HepG2 (cell line): Measurements from ENCODE around the gene ULK4. TPM values are rescaled to one million over a fixed set of nuclear protein-coding genes. Genes with fewer than 3 reads are reported as not detected.

Source experiments
- ARNT ChIP-seq: fragments of 450-650 bp; IDR thresholded peaks from 2 replicates; pipeline ENCODE4 v1.6.1; 2017
- CAMTA2 ChIP-seq: sonication (generic); formaldehyde crosslinking; IDR thresholded peaks from 2 replicates; pipeline ENCODE4 v1.4.0; 2020; ENCODE audit warnings: mild to moderate bottlenecking, missing genetic modification reagents, borderline replicate concordance
- CBX5 ChIP-seq: sonication (generic); formaldehyde crosslinking; IDR thresholded peaks from 2 replicates; pipeline ENCODE4 v1.4.0; 2020; ENCODE audit warnings: missing genetic modification reagents, borderline replicate concordance
- CHD2 ChIP-seq: IDR thresholded peaks from 2 replicates; pipeline ENCODE4 v1.6.1; 2011; ENCODE audit warnings: low read depth, low read length, improper control_type of control experiment
- EZH2 ChIP-seq: conservative IDR thresholded peaks from 2 replicates; pipeline ENCODE4 v1.6.1; 2012; ENCODE audit warnings: mild to moderate bottlenecking, low read depth, low read length, moderate library complexity
- FOXM1 ChIP-seq: sonication (generic); formaldehyde crosslinking; IDR thresholded peaks from 2 replicates; pipeline ENCODE4 v1.5.0; 2020; ENCODE audit warnings: missing genetic modification reagents
- NCOA2 ChIP-seq: sonication (generic); formaldehyde crosslinking; IDR thresholded peaks from 2 replicates; pipeline ENCODE4 v1.8.0; 2022; ENCODE audit warnings: inconsistent platforms
- NKX3-1 ChIP-seq: sonication (generic); formaldehyde crosslinking; IDR thresholded peaks from 2 replicates; pipeline ENCODE4 v1.5.0; 2020; ENCODE audit warnings: missing genetic modification reagents
- NR2F2 ChIP-seq: IDR thresholded peaks from 2 replicates; pipeline ENCODE4 v1.6.1; 2012; ENCODE audit warnings: low read depth, inconsistent platforms, borderline replicate concordance
- NR2F6 ChIP-seq, 2 experiments: IDR thresholded peaks; 2 replicates each; pipeline ENCODE4 v1.6.1; 2016; ENCODE audit warnings: antibody characterized with exemption in 1 of 2, mild to moderate bottlenecking in 1 of 2
- PHF5A ChIP-seq: IDR thresholded peaks from one replicate; pipeline ENCODE4 v1.6.1; 2018; ENCODE audit warnings: low read depth, missing genetic modification reagents; ENCODE audit not compliant: unreplicated experiment
- PREB ChIP-seq: sonication (generic); formaldehyde crosslinking; IDR thresholded peaks from 2 replicates; pipeline ENCODE4 v1.4.0; 2020; ENCODE audit warnings: missing genetic modification reagents
- TEAD2 ChIP-seq: sonication (generic); formaldehyde crosslinking; IDR thresholded peaks from 2 replicates; pipeline ENCODE4 v1.9.0; 2021; ENCODE audit warnings: missing genetic modification reagents
- TOE1 ChIP-seq: sonication (generic); formaldehyde crosslinking; IDR thresholded peaks from 2 replicates; pipeline ENCODE4 v1.4.0; 2020; ENCODE audit warnings: mild to moderate bottlenecking, missing genetic modification reagents
- ZNF136 ChIP-seq: sonication (generic); formaldehyde crosslinking; IDR thresholded peaks from 2 replicates; pipeline ENCODE4 v1.8.1; 2022; ENCODE audit warnings: low read depth, mild to moderate bottlenecking, moderate library complexity, missing genetic modification reagents
- ZNF205 ChIP-seq: IDR thresholded peaks from 2 replicates; pipeline ENCODE4 v1.6.1; 2018; ENCODE audit warnings: missing biosample characterization, missing genetic modification reagents
- ZNF562 ChIP-seq: sonication (generic); formaldehyde crosslinking; IDR thresholded peaks from 2 replicates; pipeline ENCODE4 v1.8.0; 2022; ENCODE audit warnings: missing genetic modification reagents, borderline replicate concordance
- ZNF563 ChIP-seq: sonication (generic); formaldehyde crosslinking; IDR thresholded peaks from 2 replicates; pipeline ENCODE4 v1.8.0; 2022; ENCODE audit warnings: mild to moderate bottlenecking, moderate library complexity, missing genetic modification reagents
- ZNF572 ChIP-seq: sonication (generic); formaldehyde crosslinking; IDR thresholded peaks from 2 replicates; pipeline ENCODE4 v1.5.1; 2020; ENCODE audit warnings: mild to moderate bottlenecking, missing genetic modification reagents
- ZNF672 ChIP-seq: sonication (generic); formaldehyde crosslinking; IDR thresholded peaks from 2 replicates; pipeline ENCODE4 v1.8.1; 2022; ENCODE audit warnings: missing genetic modification reagents
- ZNF737 ChIP-seq: sonication (generic); formaldehyde crosslinking; IDR thresholded peaks from 2 replicates; pipeline ENCODE4 v1.5.0; 2020; ENCODE audit warnings: missing genetic modification reagents, mild to moderate bottlenecking, borderline replicate concordance
- ZNF761 ChIP-seq: sonication (generic); formaldehyde crosslinking; conservative IDR thresholded peaks from 2 replicates; pipeline ENCODE4 v1.4.0; 2020; ENCODE audit warnings: mild to moderate bottlenecking, missing genetic modification reagents
- ZNF775 ChIP-seq: sonication (generic); formaldehyde crosslinking; IDR thresholded peaks from 2 replicates; pipeline ENCODE4 v1.4.0; 2020; ENCODE audit warnings: missing genetic modification reagents, mild to moderate bottlenecking, moderate library complexity, borderline replicate concordance
- ZNF839 ChIP-seq: sonication (generic); formaldehyde crosslinking; IDR thresholded peaks from 2 replicates; pipeline ENCODE4 v1.4.0; 2020; ENCODE audit warnings: missing genetic modification reagents, mild to moderate bottlenecking, borderline replicate concordance
- polyA plus RNA-seq, 8 experiments: library from polyadenylated mRNA; depleted of rRNA in 3 of 8; stranded (reverse) in 7 of 8; unstranded in 1 of 8; fragments of >200 nt; fragmentation: Illumina TruSeq in 4 of 8; extraction: Trizol in 4 of 8; gene quantifications; 2 replicates each; pipeline versions ENCODE4 v1.2.1 to v1.2.3, GENCODE V29; 2011 to 2016; ENCODE audit warnings: low read depth in 4 of 8, missing spikeins in 1 of 8, mixed read lengths in 1 of 8; ENCODE audit not compliant: insufficient read depth in 1 of 8
- total RNA-seq, 5 experiments: library from RNA; depleted of rRNA; stranded (reverse); fragments of >200 nt; fragmentation: Illumina TruSeq; extraction: Trizol; gene quantifications; 2 replicates each; pipeline ENCODE4 v1.2.3, GENCODE V29; 2016; ENCODE audit warnings: low read depth in 1 of 5
- TF ChIP-seq, protein P1 (sequence below): sonication (generic); formaldehyde crosslinking; IDR thresholded peaks from 2 replicates; pipeline ENCODE4 v1.8.0; 2022; ENCODE audit warnings: mild to moderate bottlenecking, missing genetic modification reagents
- TF ChIP-seq, protein P2 (sequence below): sonication (generic); formaldehyde crosslinking; IDR thresholded peaks from 2 replicates; pipeline ENCODE4 v1.4.0; 2020; ENCODE audit warnings: missing genetic modification reagents, mild to moderate bottlenecking, borderline replicate concordance

Gene ULK4
- total and polyA plus RNA-seq, 2 of the 13 experiments (the other 11 are each of a cell fraction or from before 2014, with no cell fraction given), result 6.7 to 11.8 TPM

DNA sequence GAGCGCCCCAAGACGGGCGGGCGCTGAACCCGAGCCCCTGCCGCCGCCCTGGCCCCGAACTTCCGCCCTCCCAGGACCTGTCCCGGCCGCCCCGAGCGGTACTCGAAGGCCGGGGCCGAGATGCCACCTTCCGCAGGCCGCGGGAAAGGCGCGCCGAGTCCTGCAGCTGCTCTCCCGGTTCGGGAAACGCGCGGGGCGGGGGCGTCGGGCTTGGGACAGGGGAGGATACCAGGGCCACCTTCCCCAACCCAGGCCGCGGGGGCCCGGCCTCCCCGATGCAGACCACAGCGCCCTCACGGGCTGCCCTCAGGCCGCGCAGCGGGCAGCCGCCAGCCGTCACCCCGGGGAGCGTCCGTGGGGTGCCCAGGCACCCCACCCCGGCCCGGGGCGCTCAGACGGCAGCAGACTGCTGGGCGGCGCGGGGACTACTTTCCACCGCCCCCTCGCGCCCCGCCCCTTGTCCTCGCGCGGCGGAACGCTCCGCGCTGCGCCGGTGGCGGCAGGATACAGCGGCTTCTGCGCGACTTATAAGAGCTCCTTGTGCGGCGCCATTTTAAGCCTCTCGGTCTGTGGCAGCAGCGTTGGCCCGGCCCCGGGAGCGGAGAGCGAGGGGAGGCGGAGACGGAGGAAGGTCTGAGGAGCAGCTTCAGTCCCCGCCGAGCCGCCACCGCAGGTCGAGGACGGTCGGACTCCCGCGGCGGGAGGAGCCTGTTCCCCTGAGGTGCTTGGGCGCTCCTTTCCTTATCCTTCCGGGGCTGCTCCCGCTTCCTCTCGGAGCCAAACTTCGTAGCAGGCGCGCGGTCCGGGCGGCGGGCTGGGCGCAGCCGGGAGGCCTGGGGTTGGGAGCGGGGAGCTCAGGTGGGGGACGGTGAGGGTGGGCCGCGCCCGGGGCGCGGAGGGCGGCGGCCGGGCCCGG is 762.7 kb downstream of the ULK4 start, which contains the start of gene CTNNB1 (continued):
- TF ChIP-seq ZNF672 (CRISPR knock-in tag) (peak; percentile 75; the same call in 1 of the 2 replicates), FOXM1 (CRISPR knock-in tag) (0 out of 2 replicates have a peak, but pooled peaks have one; percentile 19), PHF5A (CRISPR knock-in tag) (no peak), ZNF136 (no peak; the same call in 1 of the 2 replicates), NR2F2 (no peak), ZNF737 (CRISPR knock-in tag) (no peak; the same call in 1 of the 2 replicates), ZNF572 (CRISPR knock-in tag) (peak; percentile 24; the same call in 1 of the 2 replicates), NCOA2 (CRISPR knock-in tag) (peak; percentile 76), ZNF563 (CRISPR knock-in tag) (peak; percentile 95), NR2F6 (IDR thresholded peaks at IDR 0.05) (no peak), NR2F6 (CRISPR knock-in tag; IDR thresholded peaks at IDR 0.05) (peak; percentile 65), CAMTA2 (CRISPR knock-in tag) (no peak), ZNF761 (peak; percentile 93), CBX5 (CRISPR knock-in tag) (peak; percentile 99), ZNF775 (CRISPR knock-in tag) (peak; percentile 79; the same call in 1 of the 2 replicates), ARNT (no peak), CHD2 (peak; percentile 91), NKX3-1 (CRISPR knock-in tag) (peak; percentile 87; the same call in 1 of the 2 replicates), TEAD2 (0 out of 2 replicates have a peak, but pooled peaks have one; percentile 32), EZH2 (no peak), ZNF839 (CRISPR knock-in tag) (no peak), TOE1 (CRISPR knock-in tag) (peak; percentile 92; the same call in 1 of the 2 replicates), PREB (CRISPR knock-in tag) (no peak), ZNF562 (CRISPR knock-in tag) (0 out of 2 replicates have a peak, but pooled peaks have one; percentile 47), ZNF205 (CRISPR knock-in tag) (peak; percentile 92)
- TF ChIP-seq, protein P1, sequence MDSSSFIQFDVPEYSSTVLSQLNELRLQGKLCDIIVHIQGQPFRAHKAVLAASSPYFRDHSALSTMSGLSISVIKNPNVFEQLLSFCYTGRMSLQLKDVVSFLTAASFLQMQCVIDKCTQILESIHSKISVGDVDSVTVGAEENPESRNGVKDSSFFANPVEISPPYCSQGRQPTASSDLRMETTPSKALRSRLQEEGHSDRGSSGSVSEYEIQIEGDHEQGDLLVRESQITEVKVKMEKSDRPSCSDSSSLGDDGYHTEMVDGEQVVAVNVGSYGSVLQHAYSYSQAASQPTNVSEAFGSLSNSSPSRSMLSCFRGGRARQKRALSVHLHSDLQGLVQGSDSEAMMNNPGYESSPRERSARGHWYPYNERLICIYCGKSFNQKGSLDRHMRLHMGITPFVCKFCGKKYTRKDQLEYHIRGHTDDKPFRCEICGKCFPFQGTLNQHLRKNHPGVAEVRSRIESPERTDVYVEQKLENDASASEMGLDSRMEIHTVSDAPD (CRISPR knock-in tag), result no peak
- TF ChIP-seq, protein P2, sequence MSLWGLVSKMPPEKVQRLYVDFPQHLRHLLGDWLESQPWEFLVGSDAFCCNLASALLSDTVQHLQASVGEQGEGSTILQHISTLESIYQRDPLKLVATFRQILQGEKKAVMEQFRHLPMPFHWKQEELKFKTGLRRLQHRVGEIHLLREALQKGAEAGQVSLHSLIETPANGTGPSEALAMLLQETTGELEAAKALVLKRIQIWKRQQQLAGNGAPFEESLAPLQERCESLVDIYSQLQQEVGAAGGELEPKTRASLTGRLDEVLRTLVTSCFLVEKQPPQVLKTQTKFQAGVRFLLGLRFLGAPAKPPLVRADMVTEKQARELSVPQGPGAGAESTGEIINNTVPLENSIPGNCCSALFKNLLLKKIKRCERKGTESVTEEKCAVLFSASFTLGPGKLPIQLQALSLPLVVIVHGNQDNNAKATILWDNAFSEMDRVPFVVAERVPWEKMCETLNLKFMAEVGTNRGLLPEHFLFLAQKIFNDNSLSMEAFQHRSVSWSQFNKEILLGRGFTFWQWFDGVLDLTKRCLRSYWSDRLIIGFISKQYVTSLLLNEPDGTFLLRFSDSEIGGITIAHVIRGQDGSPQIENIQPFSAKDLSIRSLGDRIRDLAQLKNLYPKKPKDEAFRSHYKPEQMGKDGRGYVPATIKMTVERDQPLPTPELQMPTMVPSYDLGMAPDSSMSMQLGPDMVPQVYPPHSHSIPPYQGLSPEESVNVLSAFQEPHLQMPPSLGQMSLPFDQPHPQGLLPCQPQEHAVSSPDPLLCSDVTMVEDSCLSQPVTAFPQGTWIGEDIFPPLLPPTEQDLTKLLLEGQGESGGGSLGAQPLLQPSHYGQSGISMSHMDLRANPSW (CRISPR knock-in tag), result no peak
